Panc1 (cell line): ENCODE data around the gene SLC7A6. TPM values are rescaled to one million over a fixed set of nuclear protein-coding genes. Genes with fewer than 3 reads are reported as not detected.

Source experiments
- ATAC-seq: fragments of 200-7000 bp; cut with Tn5 transposase; 2 replicates; pipeline ENCODE4 v1.9.1; 2020; ENCODE audit warnings: mild to moderate bottlenecking, moderate library complexity
- BruUV-seq: library from RNA; stranded (reverse); fragments of 400-500 nt; replicated peaks from 2 replicates; lab custom pipeline; 2021; lab: Mats Ljungman, UMichigan
- CTCF ChIA-PET: fragments of 300-600 bp; sonication (Branson Sonifier 250); formaldehyde crosslinking; loops from one replicate; lab custom pipeline; 2022; ENCODE audit warnings: antibody characterized with exemption; lab: Charles Lee
- POLR2A ChIA-PET: fragments of 300-600 bp; sonication (Branson Sonifier 250); formaldehyde crosslinking; loops from one replicate; lab custom pipeline; 2022; ENCODE audit warnings: antibody characterized with exemption; lab: Charles Lee
- DNase-seq: peaks from one replicate; pipeline ENCODE4 v3.0.0-alpha.2; 2010; ENCODE audit warnings: low read depth, low spot score
- H3K27ac ChIP-seq: 2 replicates; pipeline ENCODE4 v1.5.1; 2011; ENCODE audit warnings: mild to moderate bottlenecking, low read length, inconsistent platforms
- H3K27me3 ChIP-seq: fragments of 200-500 bp; sonication (Bioruptor generic); 2 replicates; pipeline ENCODE4 v1.6.0; 2014; ENCODE audit warnings: low read length, inconsistent platforms; ENCODE audit not compliant: control insufficient read depth, insufficient read depth
- H3K36me3 ChIP-seq: fragments of 200-500 bp; sonication (Bioruptor generic); 2 replicates; pipeline ENCODE4 v1.5.1; 2014; ENCODE audit warnings: inconsistent platforms, mild to moderate bottlenecking, low read length, moderate library complexity; ENCODE audit not compliant: control insufficient read depth, insufficient read depth
- H3K4me1 ChIP-seq: 2 replicates; pipeline ENCODE4 v1.5.1; 2011; ENCODE audit warnings: inconsistent platforms, mild to moderate bottlenecking, low read length, moderate library complexity; ENCODE audit not compliant: control insufficient read depth, insufficient read depth
- H3K4me3 ChIP-seq, 2 experiments: 2 replicates each; pipeline ENCODE4 v1.5.1; 2011 to 2012; ENCODE audit warnings: low read depth in 2 of 2, low read length in 2 of 2, mild to moderate bottlenecking in 2 of 2, inconsistent platforms in 1 of 2, moderate library complexity in 1 of 2
- H3K9me3 ChIP-seq: fragments of 200-500 bp; sonication (Bioruptor generic); 2 replicates; pipeline ENCODE4 v1.5.1; 2014; ENCODE audit warnings: low read depth, mild to moderate bottlenecking, inconsistent platforms, low read length, moderate library complexity; ENCODE audit not compliant: control insufficient read depth, insufficient read depth
- CTCF ChIP-seq: fragments of 450-650 bp; IDR thresholded peaks from 2 replicates; pipeline ENCODE4 v1.5.1; 2017; ENCODE audit warnings: mild to moderate bottlenecking
- POLR2AphosphoS5 ChIP-seq: IDR thresholded peaks from 2 replicates; pipeline ENCODE4 v1.6.1; 2012; ENCODE audit warnings: mild to moderate bottlenecking, low read depth, low read length, moderate library complexity
- REST ChIP-seq, 2 experiments: IDR thresholded peaks; 2 replicates each; pipeline ENCODE4 v1.6.1; 2011 to 2012; ENCODE audit warnings: low read depth in 2 of 2, control low read depth in 1 of 2, low read length in 1 of 2, mild to moderate bottlenecking in 1 of 2, moderate library complexity in 1 of 2; ENCODE audit not compliant: insufficient read depth in 1 of 2
- SIN3A ChIP-seq: IDR thresholded peaks from 2 replicates; pipeline ENCODE4 v1.6.1; 2012; ENCODE audit warnings: low read depth, mild to moderate bottlenecking, low read length, moderate library complexity, borderline replicate concordance; ENCODE audit not compliant: insufficient read depth
- TCF7L2 ChIP-seq: IDR thresholded peaks from 2 replicates; pipeline ENCODE4 v1.6.1; 2011; ENCODE audit warnings: mild to moderate bottlenecking, low read depth, low read length, inconsistent platforms
- in situ Hi-C: cut with HindIII; loops from 2 replicates; pipeline ENCODE4 v1.10.0; 2016; ENCODE audit warnings: low sequenced_read_pairs, low pct_unique_long_range_greater_than_20kb
- intact Hi-C: fragments of 100-400 bp; cut with micrococcal nuclease; formaldehyde crosslinking; loops from one replicate; pipeline ENCODE4 v1.10.0; 2022; ENCODE audit not compliant: unreplicated experiment
- total RNA-seq: library from RNA; stranded (reverse); gene quantifications from one replicate; pipeline ENCODE4 v1.2.1, GENCODE V29; 2021; ENCODE audit not compliant: unreplicated experiment

The SLC7A6 gene
- total RNA-seq, 1 experiment from 2014 or later = 58.9 TPM

DNA sequence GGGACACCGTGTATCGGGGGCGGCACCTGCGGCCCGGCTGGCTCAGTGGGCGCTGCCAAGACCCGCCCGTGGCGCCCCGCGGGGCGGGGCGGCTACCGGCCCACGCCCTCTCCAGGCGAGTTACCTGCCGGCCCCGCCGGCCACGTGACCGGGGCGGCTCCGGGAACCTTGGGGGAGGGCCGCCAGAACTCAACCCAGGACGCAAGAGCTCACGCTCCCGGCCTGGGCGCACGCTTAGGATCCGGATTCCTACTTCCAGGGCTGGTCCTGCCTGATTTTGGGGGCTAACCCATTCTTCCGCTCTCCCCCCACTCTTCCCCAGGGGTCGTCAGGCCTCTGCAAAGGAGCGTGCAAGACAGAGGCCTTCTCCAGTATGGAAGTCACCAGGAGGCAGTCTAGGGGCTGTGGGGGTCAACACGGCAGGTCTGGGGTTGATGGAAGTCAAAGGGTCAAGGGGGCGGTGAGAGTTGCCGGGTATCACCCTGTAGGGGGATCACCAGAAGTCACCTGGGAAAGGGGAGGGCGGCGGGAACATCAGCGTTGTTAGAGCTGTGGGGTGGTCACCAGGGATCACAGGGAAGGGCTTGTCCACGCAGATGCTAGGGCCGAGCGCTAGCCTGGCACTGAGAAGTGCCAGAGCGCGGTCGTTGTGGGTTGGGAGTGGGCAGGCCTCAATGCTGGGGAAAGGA is 28.0 kb upstream of the SLC7A6 start:
- in situ Hi-C loops (no loop called here), intact Hi-C loops (no loop called here)
- Histone ChIP-seq H3K36me3 (no peaks in the 10 kb centered on the region; the same call in 1 of the 2 replicates), H3K27me3 (no peaks in the 10 kb centered on the region), H3K9me3 (no peaks in the 10 kb centered on the region), H3K27ac (peak overlapping the region; percentile 93), H3K4me3 (peak overlapping the region; percentile 62 to 76), H3K4me1 (peaks cover 8% of the 10 kb centered on the region)
- ChIA-PET CTCF (no interaction called here), POLR2A (no interaction called here)
- ATAC-seq (peak; percentile 68), DNase-seq (no peak)
- BruUV-seq = no TSS peak
- TF ChIP-seq REST (IDR thresholded peaks at IDR 0.05; ENCODE audit: insufficient read depth in 1 of 2, low read depth in 2 of 2, low read length in 1 of 2) = no peak
- no peak for TF ChIP-seq TCF7L2
- no peak for TF ChIP-seq CTCF
- TF ChIP-seq SIN3A = 0 out of 2 replicates have a peak, but pooled peaks have one; percentile 13
- TF ChIP-seq POLR2AphosphoS5 = peak; percentile 34

DNA sequence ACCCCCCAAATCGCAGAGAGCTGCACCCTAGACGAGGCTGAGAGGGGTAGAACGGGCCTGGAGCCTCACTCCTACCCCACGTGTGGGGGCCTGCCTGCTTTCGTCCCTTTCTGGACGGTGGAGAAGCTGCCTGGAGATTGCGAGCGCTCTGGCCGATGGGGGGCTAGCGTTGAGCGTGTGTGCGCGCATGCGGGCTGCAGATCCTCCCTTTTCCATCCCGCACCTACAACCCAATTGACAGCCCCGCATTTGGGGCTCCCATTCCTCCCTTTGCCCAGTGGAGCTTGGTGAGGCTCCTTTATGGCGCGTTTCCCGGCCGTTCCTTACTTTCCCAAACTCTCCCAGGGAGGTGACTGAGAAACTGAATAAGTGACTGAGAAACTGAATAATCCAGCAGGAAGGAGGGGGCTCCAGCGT is 27.5 kb upstream of the SLC7A6 start:
- in situ Hi-C loops (no loop called here), intact Hi-C loops (no loop called here)
- H3K9me3 ChIP-seq = no peaks in the 10 kb centered on the region
- ChIA-PET CTCF (interaction anchor here (0.6 kb wide), 1 partner anchor 30 kb away, joined by 9 read pairs; no protein-coding TSS in a partner anchor), POLR2A (interaction anchor here (0.6 kb wide), 1 partner anchor 38 kb away, joined by 3 read pairs; no protein-coding TSS in a partner anchor)
- no peaks in the 10 kb centered on the region; the same call in 1 of the 2 replicates for H3K36me3 ChIP-seq
- H3K27me3 ChIP-seq = no peaks in the 10 kb centered on the region
- TF ChIP-seq POLR2AphosphoS5 = no peak
- no peak for TF ChIP-seq TCF7L2
- DNase-seq (no peak), ATAC-seq (peak; percentile 6; the same call in 1 of the 2 replicates)
- peak overlapping the region; percentile 93 for H3K27ac ChIP-seq
- BruUV-seq = no TSS peak
- H3K4me1 ChIP-seq = peaks cover 8% of the 10 kb centered on the region
- H3K4me3 ChIP-seq = peak overlapping the region; percentile 62 to 76
